Adrenal gland (tissue), 12 donors: ENCODE data around the gene GLB1L3. TPM values are rescaled to one million over a fixed set of nuclear protein-coding genes. Genes with fewer than 3 reads are reported as not detected.

Experiments used
- DNase-seq, 7 donors: peaks; one replicate each; pipeline ENCODE4 v3.0.0-alpha.2; 2019 to 2020
- H3K27ac ChIP-seq, 5 donors: fragments of 200-600 bp; sonication (generic) in 4 of 5; 1 replicate in 3 of 5; 2 replicates in 2 of 5; pipeline versions ENCODE4 v1.5.1 to v1.8.0; 2016 to 2020; ENCODE audit warnings: mild to moderate bottlenecking in 1 of 5
- H3K27me3 ChIP-seq: fragments of 200-600 bp; 2 replicates; pipeline ENCODE4 v1.8.0; 2021
- H3K36me3 ChIP-seq, 2 donors: fragments of 200-600 bp; replicated peaks in 1 of 2; 1 replicate in 1 of 2; 2 replicates in 1 of 2; pipeline versions ENCODE4 v1.5.1 to v1.8.0; 2018 to 2022
- H3K4me1 ChIP-seq, 2 donors: fragments of 200-600 bp; replicated peaks in 1 of 2; 1 replicate in 1 of 2; 2 replicates in 1 of 2; pipeline versions ENCODE4 v1.5.1 to v1.8.0; 2018 to 2021
- H3K4me3 ChIP-seq, 4 donors: fragments of 200-600 bp; sonication (generic) in 3 of 4; one replicate each; pipeline ENCODE4 v1.5.1; 2016 to 2018
- H3K9me3 ChIP-seq, 3 donors: fragments of 200-600 bp; sonication (generic) in 1 of 3; replicated peaks in 1 of 3; 1 replicate in 2 of 3; 2 replicates in 1 of 3; pipeline versions ENCODE4 v1.5.1 to v1.8.0; 2016 to 2021
- CTCF ChIP-seq, 6 experiments: fragments of 450-650 bp in 4 of 6; fragments of 200-600 bp in 2 of 6; sonication (generic) in 1 of 6; IDR thresholded peaks; 1 replicate in 5 of 6; 2 replicates in 1 of 6; pipeline versions ENCODE4 v1.5.1 to v1.8.0; 2016 to 2021; ENCODE audit warnings: antibody characterized with exemption in 6 of 6, mild to moderate bottlenecking in 2 of 6, moderate library complexity in 1 of 6
- POLR2A ChIP-seq, 2 donors: fragments of 450-650 bp; IDR thresholded peaks; one replicate each; pipeline ENCODE4 v1.6.1; 2017; ENCODE audit warnings: antibody characterized with exemption in 2 of 2, mild to moderate bottlenecking in 2 of 2, moderate library complexity in 1 of 2
- WGBS, 4 donors: extraction: QIAGEN DNeasy Blood & Tissue Kit in 2 of 4; methylation state at CpG; one replicate each; pipeline versions ENCODE4 v1.1.5 to v1.1.7; 2013 to 2017; 5-methylcytosine and 5-hydroxymethylcytosine counted together
- intact Hi-C, 2 donors: fragments of 100-400 bp; cut with DNase I; formaldehyde crosslinking; loops; one replicate each; pipeline versions ENCODE4 v1.14.1 to v1.15.0; 2022 to 2023
- polyA plus RNA-seq, 3 donors: library from polyadenylated mRNA; stranded (reverse); fragments of 200-250 nt in 2 of 3; fragments of 350-450 nt in 1 of 3; fragmentation: Illumina TruSeq in 1 of 3; extraction: RNeasy Lipid Tissue Mini Kit (QIAGEN cat#74804) in 1 of 3; gene quantifications; one replicate each; pipeline ENCODE4 v1.2.3, GENCODE V29; 2013 to 2014
- total RNA-seq, 9 donors: library from RNA; depleted of rRNA in 4 of 9; stranded (reverse); fragments of >200 nt in 4 of 9; fragments of 120-200 nt in 1 of 9; fragmentation: NEBNext Ultra II Directional in 1 of 9; extraction: Animal tissue kit (Norgen Biotek cat#: 25700) in 1 of 9; gene quantifications; one replicate each; pipeline versions ENCODE4 v1.1.0 to v1.2.4, GENCODE V29; 2013 to 2023
- donor health status: healthy with polysubstance abuse.
- donor health status: Bipolar disorder and iron deficiency.
- donor health status: DM: yes; HTN: yes; CAD: no.
- donor health status: DM: no; HTN: no; CAD: no.
- donor health status: DM: no; HTN: no; CAD: no.
- donor health status: DM: yes; HTN: yes; CAD: no.

GLB1L3 gene
- total and polyA plus RNA-seq, 12 donors, result 0.06 to 1.4 (median 0.51) TPM; not detected in 5

GRCh38 chr11:134230339-134230738 is 45.8 kb upstream of the GLB1L3 start:
- intact Hi-C loops, result no loop called here

GRCh38 chr11:134231958-134232659 is 44.1 kb upstream of the GLB1L3 start:
- 64 to 72% (median 67%) methylated on average over 9 to 10 of the region's 10 CpGs for WGBS, 4 donors
- intact Hi-C loops, result no loop called here
- Histone ChIP-seq H3K36me3 (peaks cover 0 to 17% of the 10 kb centered on the region in 2 donors), H3K4me1 (peaks cover 8 to 46% of the 10 kb centered on the region in 2 donors), H3K9me3 (no peaks in the 10 kb centered on the region), H3K27me3 (no peaks in the 10 kb centered on the region), H3K27ac (no peak overlapping the region), H3K4me3 (no peak overlapping the region)
- no peak for DNase-seq
- no peak for TF ChIP-seq CTCF (IDR thresholded peaks at IDR 0.05)
- TF ChIP-seq POLR2A (IDR thresholded peaks at IDR 0.05), result no peak

More at GRCh38 chr11:134230339-134230738, 45.8 kb upstream of the GLB1L3 start:
- Histone ChIP-seq H3K27me3 (no peaks in the 10 kb centered on the region), H3K4me3 (no peak overlapping the region), H3K36me3 (peaks cover 0 to 6% of the 10 kb centered on the region in 2 donors), H3K4me1 (peaks cover 13 to 60% of the 10 kb centered on the region in 2 donors), H3K27ac (no peak overlapping the region), H3K9me3 (no peaks in the 10 kb centered on the region)
- no peak for DNase-seq
- WGBS, 4 donors, result 57 to 63% (median 60%) methylated on average over 4 of the region's 4 CpGs
- TF ChIP-seq POLR2A (IDR thresholded peaks at IDR 0.05), result no peak
- no peak for TF ChIP-seq CTCF (IDR thresholded peaks at IDR 0.05)

GRCh38 chr11:134233729-134234179 is 42.4 kb upstream of the GLB1L3 start:
- no peaks in the 10 kb centered on the region for H3K27me3 ChIP-seq
- WGBS, 4 donors, result 91 to 98% (median 93%) methylated on average over 4 of the region's 4 CpGs
- H3K36me3 ChIP-seq, result peaks cover 0 to 24% of the 10 kb centered on the region in 2 donors
- H3K27ac ChIP-seq, result no peak overlapping the region
- H3K9me3 ChIP-seq, result no peaks in the 10 kb centered on the region
- no peak overlapping the region for H3K4me3 ChIP-seq
- TF ChIP-seq POLR2A (IDR thresholded peaks at IDR 0.05), result no peak
- no peak for TF ChIP-seq CTCF (IDR thresholded peaks at IDR 0.05)
- no peak for DNase-seq
- peaks cover 8 to 34% of the 10 kb centered on the region in 2 donors for H3K4me1 ChIP-seq
- intact Hi-C loops, result no loop called here

GRCh38 chr11:134235399-134235798 is 40.8 kb upstream of the GLB1L3 start:
- H3K27ac ChIP-seq, result no peak overlapping the region
- intact Hi-C loops, result no loop called here
- WGBS, 4 donors, result 63 to 72% (median 67%) methylated on average over 3 of the region's 3 CpGs
- H3K9me3 ChIP-seq, result no peaks in the 10 kb centered on the region
- peak in 4 of 7 donors; percentile 52 to 66 (median 56) for DNase-seq
- no peaks in the 10 kb centered on the region for H3K27me3 ChIP-seq
- H3K36me3 ChIP-seq, result peaks cover 0 to 41% of the 10 kb centered on the region in 2 donors
- H3K4me3 ChIP-seq, result no peak overlapping the region
- TF ChIP-seq POLR2A (IDR thresholded peaks at IDR 0.05), result no peak
- TF ChIP-seq CTCF (IDR thresholded peaks at IDR 0.05), result no peak
- H3K4me1 ChIP-seq, result peaks cover 6 to 19% of the 10 kb centered on the region in 2 donors
